Hepatocyte (in vitro differentiated cells): ENCODE data around the gene CDC42BPG. TPM values are rescaled to one million over a fixed set of nuclear protein-coding genes. Genes with fewer than 3 reads are reported as not detected.

Experiments
- DNase-seq: peaks from one replicate; pipeline ENCODE4 v3.0.0-alpha.2; 2016; ENCODE audit warnings: low spot score
- H2AFZ ChIP-seq: fragments of 200-600 bp; sonication (generic); 2 replicates; pipeline ENCODE4 v1.6.0; 2016; ENCODE audit warnings: antibody characterized with exemption, mild to moderate bottlenecking
- H3K27ac ChIP-seq: fragments of 200-600 bp; sonication (generic); 2 replicates; pipeline ENCODE4 v1.5.1; 2016; ENCODE audit warnings: mild to moderate bottlenecking
- H3K27me3 ChIP-seq: fragments of 200-600 bp; sonication (generic); 2 replicates; pipeline ENCODE4 v1.6.1; 2016
- H3K36me3 ChIP-seq: fragments of 200-600 bp; sonication (generic); replicated peaks from 2 replicates; pipeline ENCODE4 v1.5.1; 2016; ENCODE audit warnings: low read depth; ENCODE audit not compliant: insufficient read depth
- H3K4me1 ChIP-seq: fragments of 200-600 bp; sonication (generic); 2 replicates; pipeline ENCODE4 v1.5.1; 2016; ENCODE audit warnings: mild to moderate bottlenecking, moderate library complexity; ENCODE audit not compliant: insufficient read depth
- H3K4me2 ChIP-seq: fragments of 200-600 bp; sonication (generic); 2 replicates; pipeline ENCODE4 v1.6.0; 2016
- H3K4me3 ChIP-seq: fragments of 200-600 bp; sonication (generic); 2 replicates; pipeline ENCODE4 v1.5.1; 2016; ENCODE audit warnings: mild to moderate bottlenecking
- H3K79me2 ChIP-seq: fragments of 200-600 bp; sonication (generic); 2 replicates; pipeline ENCODE4 v1.6.0; 2017; ENCODE audit warnings: mild to moderate bottlenecking
- H3K9me2 ChIP-seq: fragments of 200-600 bp; sonication (generic); replicated peaks from 2 replicates; pipeline ENCODE4 v1.6.0; 2017; ENCODE audit warnings: mild to moderate bottlenecking; ENCODE audit not compliant: insufficient read depth
- H3K9me3 ChIP-seq: fragments of 200-600 bp; sonication (generic); 2 replicates; pipeline ENCODE4 v1.5.1; 2016; ENCODE audit warnings: low read depth, mild to moderate bottlenecking
- H4K20me1 ChIP-seq: fragments of 200-600 bp; sonication (generic); 2 replicates; pipeline ENCODE4 v1.6.0; 2016; ENCODE audit warnings: mild to moderate bottlenecking; ENCODE audit not compliant: insufficient read depth, poor library complexity, severe bottlenecking
- CTCF ChIP-seq: fragments of 200-600 bp; sonication (generic); IDR thresholded peaks from 2 replicates; pipeline ENCODE4 v1.5.1; 2016; ENCODE audit warnings: antibody characterized with exemption, mild to moderate bottlenecking; ENCODE audit not compliant: poor library complexity
- EZH2 ChIP-seq: fragments of 200-600 bp; sonication (generic); IDR thresholded peaks from 2 replicates; pipeline ENCODE4 v1.6.1; 2016; ENCODE audit warnings: antibody characterized with exemption, mild to moderate bottlenecking, borderline replicate concordance
- EZH2phosphoT487 ChIP-seq: fragments of 200-600 bp; sonication (generic); IDR thresholded peaks from one replicate; pipeline ENCODE4 v1.6.1; 2018; ENCODE audit warnings: antibody characterized with exemption, mild to moderate bottlenecking, low read depth, moderate library complexity; ENCODE audit not compliant: unreplicated experiment, severe bottlenecking
- WGBS: methylation state at CpG from one replicate; pipeline ENCODE4 v1.1.6; 2016; ENCODE audit warnings: low lambda C conversion rate; ENCODE audit errors: missing lambda C conversion rate; 5-methylcytosine and 5-hydroxymethylcytosine counted together
- polyA plus RNA-seq: library from polyadenylated mRNA; unstranded; fragments of >200 nt; fragmentation: Nextera tagmentation; extraction: Ambion mirVana; gene quantifications from 2 replicates; pipeline ENCODE4 v1.2.1, GENCODE V29; 2016
- total RNA-seq: library from RNA; depleted of rRNA; stranded (reverse); fragments of >200 nt; gene quantifications from 2 replicates; pipeline ENCODE4 v1.2.3, GENCODE V29; 2014

The CDC42BPG gene
- total and polyA plus RNA-seq, 2 experiments from 2014 or later, result 3.1 to 8.4 TPM

- H3K36me3 ChIP-seq, result no peaks in the 10 kb centered on the region
- no peak overlapping the region for H2AFZ ChIP-seq
- no peaks in the 10 kb centered on the region for H3K9me3 ChIP-seq
- no peaks in the 10 kb centered on the region for H4K20me1 ChIP-seq
- no peak overlapping the region for H3K4me2 ChIP-seq
- no peak overlapping the region for H3K4me3 ChIP-seq
- WGBS, result 95% methylated on average over 25 of the region's 28 CpGs
- no peak for DNase-seq
- TF ChIP-seq EZH2phosphoT487 (no peak), EZH2 (no peak), CTCF (no peak)
- no peaks in the 10 kb centered on the region for H3K9me2 ChIP-seq
- H3K4me1 ChIP-seq, result peaks cover 23% of the 10 kb centered on the region
- H3K27me3 ChIP-seq, result no peaks in the 10 kb centered on the region
- no peak overlapping the region for H3K27ac ChIP-seq
- peaks cover 12% of the 10 kb centered on the region for H3K79me2 ChIP-seq
Observed at GRCh38 chr11:64838600-64839334, 5.7 kb downstream of the CDC42BPG start.

- WGBS, result over 99% methylated on average over 10 of the region's 10 CpGs
- no peak overlapping the region for H3K27ac ChIP-seq
- H4K20me1 ChIP-seq, result no peaks in the 10 kb centered on the region
- no peak overlapping the region for H2AFZ ChIP-seq
- TF ChIP-seq EZH2 (no peak), EZH2phosphoT487 (no peak), CTCF (no peak)
- peaks cover 9% of the 10 kb centered on the region for H3K79me2 ChIP-seq
- no peak overlapping the region for H3K4me2 ChIP-seq
- no peaks in the 10 kb centered on the region for H3K27me3 ChIP-seq
- DNase-seq, result no peak
- no peaks in the 10 kb centered on the region for H3K9me2 ChIP-seq
- H3K36me3 ChIP-seq, result no peaks in the 10 kb centered on the region
- H3K4me1 ChIP-seq, result peaks cover 15% of the 10 kb centered on the region
- H3K9me3 ChIP-seq, result no peaks in the 10 kb centered on the region
- no peak overlapping the region for H3K4me3 ChIP-seq
Observed at GRCh38 chr11:64837887-64838351, 6.5 kb downstream of the CDC42BPG start.

- H3K9me3 ChIP-seq, result no peaks in the 10 kb centered on the region
- peaks cover 2% of the 10 kb centered on the region for H3K79me2 ChIP-seq
- H4K20me1 ChIP-seq, result no peaks in the 10 kb centered on the region
- no peak overlapping the region for H2AFZ ChIP-seq
- H3K4me3 ChIP-seq, result no peak overlapping the region
- no peak for DNase-seq
- no peaks in the 10 kb centered on the region for H3K36me3 ChIP-seq
- no peak overlapping the region for H3K4me2 ChIP-seq
- no peaks in the 10 kb centered on the region for H3K27me3 ChIP-seq
- H3K4me1 ChIP-seq, result peaks cover 2% of the 10 kb centered on the region
- H3K27ac ChIP-seq, result no peak overlapping the region
- H3K9me2 ChIP-seq, result no peaks in the 10 kb centered on the region
- 94% methylated on average over 14 of the region's 16 CpGs for WGBS
- TF ChIP-seq EZH2phosphoT487, result no peak
- no peak for TF ChIP-seq EZH2
- TF ChIP-seq CTCF, result no peak
Observed at GRCh38 chr11:64836448-64837072, 7.9 kb downstream of the CDC42BPG start.
